Neutrophil (primary cell): ENCODE data around the gene NMBR.
"Not testable (repeated sequence)": the region's sequence is repeated elsewhere in the genome, so short reads cannot be mapped to it uniquely, and the experiment has no call there.

Experiments used
- H3K27ac ChIP-seq: fragments of 200-600 bp; sonication (generic); 2 replicates; pipeline ENCODE4 v1.5.1; 2016; ENCODE audit warnings: mild to moderate bottlenecking, moderate library complexity
- H3K27me3 ChIP-seq: fragments of 200-600 bp; sonication (generic); 2 replicates; pipeline ENCODE4 v1.6.0; 2016; ENCODE audit warnings: mild to moderate bottlenecking
- H3K36me3 ChIP-seq: fragments of 200-600 bp; sonication (generic); 2 replicates; pipeline ENCODE4 v1.5.1; 2017
- H3K4me1 ChIP-seq, 2 experiments: fragments of 200-600 bp in 1 of 2; sonication (generic) in 1 of 2; 1 replicate in 1 of 2; 2 replicates in 1 of 2; pipeline versions ENCODE4 v1.5.1 to v1.6.1; 2013 to 2016; ENCODE audit warnings: low read depth in 1 of 2, low read length in 1 of 2, mild to moderate bottlenecking in 1 of 2, moderate library complexity in 1 of 2; ENCODE audit not compliant: control insufficient read depth in 1 of 2, insufficient read depth in 1 of 2
- H3K4me3 ChIP-seq, 2 experiments: fragments of 200-600 bp in 1 of 2; sonication (generic) in 1 of 2; 1 replicate in 1 of 2; 2 replicates in 1 of 2; pipeline ENCODE4 v1.5.1; 2013 to 2016; ENCODE audit warnings: low read depth in 1 of 2, low read length in 1 of 2, mild to moderate bottlenecking in 1 of 2, moderate library complexity in 1 of 2
- H3K9me3 ChIP-seq: fragments of 200-600 bp; sonication (generic); 2 replicates; pipeline ENCODE4 v1.5.1; 2016
- TF ChIP-seq, protein P1 (sequence below): fragments of 200-600 bp; sonication (generic); IDR thresholded peaks from 2 replicates; pipeline ENCODE4 v1.5.1; 2016; ENCODE audit warnings: antibody characterized with exemption

The NMBR gene

DNA sequence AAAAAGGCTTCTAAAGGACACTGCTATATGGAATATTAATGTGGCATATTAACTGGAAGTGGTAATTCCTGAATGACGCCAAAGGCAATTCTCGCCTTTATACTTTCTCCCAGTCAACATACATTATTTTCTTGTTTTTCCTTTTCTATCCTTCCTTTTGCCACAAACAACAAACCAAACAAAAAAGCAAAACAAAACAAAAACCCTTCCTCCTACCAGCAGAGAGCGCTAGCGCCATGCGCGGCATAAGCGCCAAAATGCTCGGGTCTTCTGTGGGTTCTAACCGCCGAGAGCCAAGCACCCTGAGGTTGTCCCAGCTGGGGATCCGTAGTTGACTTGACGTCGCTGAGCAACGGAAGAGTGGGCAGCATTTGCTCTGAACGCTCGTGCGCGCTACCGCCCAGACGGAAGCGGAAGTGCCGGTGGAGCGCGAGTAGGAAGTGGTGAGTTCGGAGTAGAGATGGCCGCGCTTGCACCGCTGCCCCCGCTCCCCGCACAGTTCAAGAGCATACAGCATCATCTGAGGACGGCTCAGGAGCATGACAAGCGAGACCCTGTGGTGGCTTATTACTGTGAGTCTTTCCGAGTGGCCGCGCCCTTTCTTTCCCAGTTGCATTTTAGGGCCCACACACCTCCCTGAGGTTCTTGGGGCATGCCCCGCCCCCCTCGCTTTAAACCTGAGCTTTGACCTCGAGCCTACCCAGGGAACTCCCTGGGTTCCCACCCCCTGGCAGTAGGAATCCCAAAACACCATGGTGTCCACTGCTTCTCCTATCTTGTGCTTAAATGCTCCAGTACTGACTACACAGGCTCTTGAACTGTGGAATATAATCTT, at the start of gene NMBR, which contains the start of gene VTA1:
Gene NMBR (minus strand): TSS at position 295 of the 835 bp plus-strand sequence. CDS start 58,464 bp downstream, outside the sequence.
Gene VTA1 (plus strand): TSS at position 436 of the 835 bp plus-strand sequence. CDS start 25 bp downstream, at position 461.
- Histone ChIP-seq H3K27me3 (peaks cover 14% of the 10 kb centered on the region), H3K9me3 (no peaks in the 10 kb centered on the region), H3K36me3 (no peaks in the 10 kb centered on the region), H3K4me3 (peak within 1 kb of the TSS; percentile 66 to 70), H3K27ac (peak within 1 kb of the TSS; percentile 69), H3K4me1 (peaks cover 13 to 19% of the 10 kb centered on the region in 2 experiments)
- TF ChIP-seq, protein P1, sequence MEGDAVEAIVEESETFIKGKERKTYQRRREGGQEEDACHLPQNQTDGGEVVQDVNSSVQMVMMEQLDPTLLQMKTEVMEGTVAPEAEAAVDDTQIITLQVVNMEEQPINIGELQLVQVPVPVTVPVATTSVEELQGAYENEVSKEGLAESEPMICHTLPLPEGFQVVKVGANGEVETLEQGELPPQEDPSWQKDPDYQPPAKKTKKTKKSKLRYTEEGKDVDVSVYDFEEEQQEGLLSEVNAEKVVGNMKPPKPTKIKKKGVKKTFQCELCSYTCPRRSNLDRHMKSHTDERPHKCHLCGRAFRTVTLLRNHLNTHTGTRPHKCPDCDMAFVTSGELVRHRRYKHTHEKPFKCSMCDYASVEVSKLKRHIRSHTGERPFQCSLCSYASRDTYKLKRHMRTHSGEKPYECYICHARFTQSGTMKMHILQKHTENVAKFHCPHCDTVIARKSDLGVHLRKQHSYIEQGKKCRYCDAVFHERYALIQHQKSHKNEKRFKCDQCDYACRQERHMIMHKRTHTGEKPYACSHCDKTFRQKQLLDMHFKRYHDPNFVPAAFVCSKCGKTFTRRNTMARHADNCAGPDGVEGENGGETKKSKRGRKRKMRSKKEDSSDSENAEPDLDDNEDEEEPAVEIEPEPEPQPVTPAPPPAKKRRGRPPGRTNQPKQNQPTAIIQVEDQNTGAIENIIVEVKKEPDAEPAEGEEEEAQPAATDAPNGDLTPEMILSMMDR, result peak; percentile 54

- H3K4me3 ChIP-seq, result no peak overlapping the region
- H3K27me3 ChIP-seq, result no peaks in the 10 kb centered on the region
- TF ChIP-seq, protein P1, result no peak
- no peaks in the 10 kb centered on the region for H3K4me1 ChIP-seq
- H3K36me3 ChIP-seq, result peaks cover 24% of the 10 kb centered on the region
- H3K27ac ChIP-seq, result no peak overlapping the region
- no peaks in the 10 kb centered on the region for H3K9me3 ChIP-seq
These were observed 49.1 kb upstream of the NMBR start for GRCh38 chr6:142195862-142196541.

DNA sequence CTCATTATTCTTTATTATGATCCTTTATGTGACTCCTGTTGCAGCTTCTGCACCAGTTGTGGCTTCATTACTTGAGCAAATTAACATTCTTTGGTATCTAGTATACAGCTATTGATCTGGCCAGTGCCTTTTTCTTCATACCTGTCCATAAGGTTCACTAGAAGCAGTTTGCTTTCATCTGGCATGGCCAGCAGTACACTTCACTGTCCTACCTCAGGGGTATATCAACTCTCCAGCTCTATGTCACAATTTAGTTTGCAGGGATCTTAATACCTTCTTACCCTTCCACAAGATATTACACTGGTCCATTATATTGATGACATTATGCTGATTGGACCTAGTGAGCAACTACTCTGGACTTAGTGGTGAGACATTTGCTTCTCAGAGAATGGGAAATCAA, 46.7 kb upstream of the NMBR start:
- no peaks in the 10 kb centered on the region for H3K9me3 ChIP-seq
- H3K4me3 ChIP-seq, result no peak overlapping the region
- H3K36me3 ChIP-seq, result peaks cover 21% of the 10 kb centered on the region
- no peaks in the 10 kb centered on the region for H3K4me1 ChIP-seq
- no peaks in the 10 kb centered on the region for H3K27me3 ChIP-seq
- TF ChIP-seq, protein P1, result no peak
- no peak overlapping the region for H3K27ac ChIP-seq

- Histone ChIP-seq H3K27me3 (no peaks in the 10 kb centered on the region), H3K9me3 (no peaks in the 10 kb centered on the region), H3K4me3 (no peak overlapping the region), H3K36me3 (peaks cover 17% of the 10 kb centered on the region), H3K4me1 (no peaks in the 10 kb centered on the region), H3K27ac (no peak overlapping the region)
- TF ChIP-seq, protein P1, result no peak
These were observed 45.4 kb upstream of the NMBR start for GRCh38 chr6:142192343-142192742.

DNA sequence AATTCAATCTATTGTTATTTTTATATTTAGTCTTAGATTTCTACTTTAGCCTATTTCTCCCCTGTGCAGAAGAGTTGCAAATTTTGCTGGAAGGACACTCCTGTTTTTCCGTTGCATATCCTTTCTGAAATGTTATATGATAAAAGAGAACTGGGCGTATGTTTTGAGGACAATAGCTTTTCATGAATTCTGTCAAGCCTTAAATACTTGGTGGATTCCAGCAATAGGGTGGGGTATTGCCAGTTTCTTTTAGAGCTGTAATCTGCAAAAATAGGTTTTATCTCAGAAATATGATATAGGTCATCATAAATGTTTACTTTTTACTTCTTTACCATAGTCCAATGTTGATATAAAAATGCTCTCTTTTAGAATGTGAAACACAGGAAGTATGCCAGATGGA, 42.1 kb upstream of the NMBR start:
- H3K36me3 ChIP-seq, result peaks cover 17% of the 10 kb centered on the region
- no peak overlapping the region for H3K27ac ChIP-seq
- H3K9me3 ChIP-seq, result no peaks in the 10 kb centered on the region
- H3K4me3 ChIP-seq, result no peak overlapping the region
- H3K4me1 ChIP-seq, result peaks cover 0 to 5% of the 10 kb centered on the region in 2 experiments
- TF ChIP-seq, protein P1, result no peak
- H3K27me3 ChIP-seq, result no peaks in the 10 kb centered on the region

- not testable (repeated sequence) for H3K27me3 ChIP-seq, H3K4me3 ChIP-seq, H3K9me3 ChIP-seq, H3K27ac ChIP-seq, H3K4me1 ChIP-seq
- peaks cover 17% of the 10 kb centered on the region for H3K36me3 ChIP-seq
These were observed 41.4 kb upstream of the NMBR start for GRCh38 chr6:142188341-142188740.
